Smooth muscle cell of the brain vasculature (primary cell): ENCODE results near the gene ICAM1.
"Not testable (repeated sequence)": the region's sequence is repeated elsewhere in the genome, so short reads cannot be mapped to it uniquely, and the experiment has no call there.

Source experiments
- DNase-seq: peaks from one replicate; pipeline ENCODE4 v3.0.0-alpha.2; 2012; ENCODE audit warnings: low read depth, low spot score

The ICAM1 gene, protein sequence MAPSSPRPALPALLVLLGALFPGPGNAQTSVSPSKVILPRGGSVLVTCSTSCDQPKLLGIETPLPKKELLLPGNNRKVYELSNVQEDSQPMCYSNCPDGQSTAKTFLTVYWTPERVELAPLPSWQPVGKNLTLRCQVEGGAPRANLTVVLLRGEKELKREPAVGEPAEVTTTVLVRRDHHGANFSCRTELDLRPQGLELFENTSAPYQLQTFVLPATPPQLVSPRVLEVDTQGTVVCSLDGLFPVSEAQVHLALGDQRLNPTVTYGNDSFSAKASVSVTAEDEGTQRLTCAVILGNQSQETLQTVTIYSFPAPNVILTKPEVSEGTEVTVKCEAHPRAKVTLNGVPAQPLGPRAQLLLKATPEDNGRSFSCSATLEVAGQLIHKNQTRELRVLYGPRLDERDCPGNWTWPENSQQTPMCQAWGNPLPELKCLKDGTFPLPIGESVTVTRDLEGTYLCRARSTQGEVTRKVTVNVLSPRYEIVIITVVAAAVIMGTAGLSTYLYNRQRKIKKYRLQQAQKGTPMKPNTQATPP

GRCh38 chr19:10270616-10271394 lies at the start of gene ICAM1:
ICAM1 (plus strand) TSS chr19:10271120; CDS start chr19:10271160, 40 bp downstream.
- no peak for DNase-seq

- DNase-seq: no peak
Measured at GRCh38 chr19:10222201-10222890, 48.6 kb upstream of the ICAM1 start.

DNA sequence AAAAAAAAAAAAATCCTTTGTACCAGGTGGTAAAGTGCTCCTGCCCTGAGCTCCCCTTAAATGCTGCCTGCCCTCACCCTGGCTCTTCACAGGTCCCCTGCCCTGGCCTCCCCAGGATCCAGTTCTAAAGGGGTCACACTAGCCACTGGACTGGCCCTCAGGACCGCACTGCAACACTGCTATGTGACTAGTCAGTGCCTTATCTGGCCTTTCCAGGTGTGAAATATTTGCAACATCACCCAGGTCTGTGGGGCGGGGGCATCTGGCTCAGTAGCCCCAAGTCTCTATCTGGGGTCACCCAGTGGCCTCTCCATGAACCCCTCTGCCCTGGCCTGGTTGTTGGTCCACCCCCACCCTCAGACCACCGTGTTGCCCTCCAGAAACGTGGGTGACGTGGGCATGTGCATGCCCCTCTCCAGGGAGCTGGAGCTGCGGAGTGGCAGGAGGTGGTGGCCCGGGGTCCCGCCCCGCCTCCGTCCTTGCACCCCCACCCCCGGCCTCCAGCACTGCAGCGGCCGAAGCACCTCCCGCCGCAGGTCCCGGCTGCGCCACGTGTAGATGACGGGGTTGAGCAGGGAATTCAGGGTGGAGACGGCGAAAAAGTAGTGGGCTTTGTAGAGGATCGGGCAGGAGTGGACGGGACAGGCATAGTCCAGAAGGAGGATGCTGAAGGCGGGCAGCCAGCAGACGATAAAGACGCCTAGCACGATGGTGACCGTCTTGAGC lies 47.3 kb upstream of the ICAM1 start:
- DNase-seq: no peak

DNA sequence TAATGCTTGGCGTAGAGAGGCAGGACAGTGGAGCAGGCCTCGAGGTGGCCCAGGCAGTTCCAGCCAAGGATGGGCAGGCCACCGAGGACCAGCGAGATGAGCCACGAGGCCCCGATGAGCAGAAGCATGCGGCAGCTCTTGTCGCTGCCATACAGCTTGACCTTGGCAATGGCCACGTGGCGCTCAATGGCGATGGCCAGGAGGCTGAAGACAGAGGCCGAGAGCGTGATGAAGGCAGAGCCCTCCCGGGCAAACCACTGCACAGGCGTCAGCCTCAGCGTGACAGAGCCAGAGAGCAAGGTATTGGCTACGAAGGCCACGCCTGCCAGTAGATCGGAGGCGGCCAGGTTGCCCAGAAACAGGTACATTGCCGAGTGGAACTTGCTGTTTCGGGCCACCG lies 46.6 kb upstream of the ICAM1 start:
- no peak for DNase-seq

- no peak for DNase-seq
Measured at GRCh38 chr19:10226021-10226375, 44.9 kb upstream of the ICAM1 start.

DNA sequence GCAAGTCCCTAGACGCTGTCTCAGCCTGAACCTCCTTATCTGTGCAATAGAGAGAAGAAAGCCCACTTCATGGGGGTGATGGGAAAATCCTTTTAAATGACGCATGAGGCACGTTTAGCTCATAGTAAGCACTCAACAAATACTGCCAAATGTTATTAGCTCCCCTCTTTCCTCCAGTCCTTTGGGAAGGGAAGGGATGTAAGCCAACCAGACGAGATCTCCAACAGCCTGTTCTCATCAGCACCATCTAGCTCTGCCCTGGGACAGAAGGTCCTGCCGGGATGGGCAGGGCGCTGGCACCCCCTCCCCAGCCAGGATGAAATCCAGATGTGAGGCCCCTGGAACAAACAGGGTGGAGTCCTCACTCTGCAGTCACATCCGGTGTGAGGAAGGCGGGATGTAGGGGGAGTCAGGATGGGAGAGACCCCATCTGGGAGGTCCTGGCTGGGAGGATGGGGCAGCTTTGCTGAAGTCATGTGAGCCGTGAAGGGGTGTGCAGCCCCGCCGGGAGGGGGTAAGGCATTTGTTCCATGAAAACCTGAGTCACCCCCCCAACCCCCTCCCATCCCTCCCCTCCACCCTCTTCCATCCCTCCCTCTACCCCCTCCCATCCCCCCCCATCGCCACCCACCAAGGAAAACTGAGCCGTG lies 44.4 kb upstream of the ICAM1 start:
- no peak for DNase-seq

- no peak for DNase-seq
Measured at GRCh38 chr19:10227026-10227971, 43.6 kb upstream of the ICAM1 start.

DNA sequence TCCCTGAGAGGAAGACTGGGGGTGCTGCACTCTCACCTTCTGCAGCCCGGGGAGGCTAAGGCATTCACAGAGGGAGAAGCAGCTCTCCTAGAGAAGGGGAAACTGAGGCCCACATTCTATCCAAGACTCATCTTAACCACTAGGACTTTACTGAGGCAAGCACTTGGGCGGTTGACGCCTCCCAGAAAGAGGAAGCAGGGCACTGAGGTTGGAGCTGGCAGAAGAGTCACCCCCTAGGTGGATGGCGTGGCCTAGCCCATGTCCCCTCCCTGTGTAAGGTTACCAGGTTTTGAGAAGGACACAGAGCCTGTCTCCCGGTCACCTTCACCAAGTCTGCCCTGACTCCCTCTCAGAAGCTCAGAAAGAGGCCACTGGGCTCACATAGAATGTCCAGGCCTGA lies 42.5 kb upstream of the ICAM1 start:
- DNase-seq: no peak

GRCh38 chr19:10228920-10229319 lies 42.0 kb upstream of the ICAM1 start:
- no peak for DNase-seq

DNA sequence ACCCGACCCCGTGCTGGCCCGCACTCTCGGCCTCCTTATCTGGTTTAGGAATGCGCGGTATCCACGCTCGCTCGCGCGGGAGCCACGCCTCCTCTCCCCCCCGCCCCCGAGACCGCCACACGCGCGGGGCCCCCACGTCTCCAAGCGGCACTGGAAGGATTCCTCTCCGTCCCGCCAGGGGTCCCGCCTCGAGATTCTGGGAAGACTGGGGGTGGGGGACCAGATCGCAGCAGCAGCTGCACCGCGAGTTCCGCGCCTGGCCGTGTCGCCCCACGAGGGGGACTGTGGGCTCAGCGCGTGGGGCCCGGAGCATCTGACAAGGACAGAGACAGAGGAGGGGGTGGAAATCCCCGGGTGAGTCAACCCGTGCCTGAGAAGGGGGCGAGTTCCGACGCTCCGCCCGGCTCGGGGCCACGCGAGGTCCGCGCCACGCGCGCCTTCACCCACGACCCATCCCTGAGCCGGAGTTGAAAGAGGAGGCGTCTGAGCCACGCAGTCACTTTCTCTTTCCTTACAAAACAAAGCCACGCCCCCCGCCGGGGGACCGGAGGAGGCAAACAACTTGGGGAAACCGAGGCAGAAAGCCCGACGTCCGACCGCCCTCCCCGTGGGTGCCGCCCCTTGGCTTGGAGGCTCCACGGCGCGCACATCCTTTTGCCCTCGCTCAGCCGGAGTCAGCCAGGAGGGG lies 40.6 kb upstream of the ICAM1 start:
- no peak for DNase-seq

DNA sequence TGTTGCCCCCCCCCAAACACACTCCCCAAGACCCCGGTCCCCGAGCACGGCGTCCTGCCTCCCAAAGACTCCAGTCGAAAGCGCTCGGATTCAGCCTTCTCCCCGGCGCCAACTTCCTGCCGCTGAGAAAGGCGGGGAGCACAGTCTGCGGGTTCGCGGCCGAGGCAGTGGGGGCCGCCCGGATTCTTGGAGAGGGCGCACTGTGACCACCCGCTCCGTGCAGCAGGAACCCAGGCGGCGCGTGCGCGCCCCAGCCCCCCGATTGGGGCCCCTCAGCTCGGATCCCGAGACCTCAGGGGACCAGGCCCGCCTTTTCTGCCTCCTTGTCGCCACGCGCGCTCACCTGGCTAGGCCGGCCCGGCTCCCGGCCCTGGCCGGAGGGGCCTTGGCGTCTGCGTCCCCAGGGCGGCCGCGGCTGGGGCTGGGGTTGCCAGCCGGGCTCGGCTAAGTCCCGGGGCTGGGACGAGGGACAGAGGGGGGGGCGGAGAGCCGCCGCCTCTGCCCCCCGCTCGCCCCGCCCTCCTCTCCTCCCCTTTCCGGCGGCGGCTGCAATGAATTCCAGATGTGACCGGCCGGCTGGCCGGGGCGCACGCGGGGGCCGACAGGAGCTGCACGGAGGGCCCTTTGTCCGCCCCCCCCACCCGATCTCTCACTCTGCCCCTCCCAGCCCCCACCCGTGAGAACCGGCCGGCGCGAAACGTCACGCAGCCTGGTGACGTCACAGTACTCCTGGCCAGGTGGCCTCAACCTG lies 39.9 kb upstream of the ICAM1 start, which contains the start of gene S1PR2:
Gene S1PR2, minus strand, starts transcription at position 471 of the 751 bp plus-strand sequence. CDS start 6,426 bp downstream, outside the sequence.
- no peak for DNase-seq

DNA sequence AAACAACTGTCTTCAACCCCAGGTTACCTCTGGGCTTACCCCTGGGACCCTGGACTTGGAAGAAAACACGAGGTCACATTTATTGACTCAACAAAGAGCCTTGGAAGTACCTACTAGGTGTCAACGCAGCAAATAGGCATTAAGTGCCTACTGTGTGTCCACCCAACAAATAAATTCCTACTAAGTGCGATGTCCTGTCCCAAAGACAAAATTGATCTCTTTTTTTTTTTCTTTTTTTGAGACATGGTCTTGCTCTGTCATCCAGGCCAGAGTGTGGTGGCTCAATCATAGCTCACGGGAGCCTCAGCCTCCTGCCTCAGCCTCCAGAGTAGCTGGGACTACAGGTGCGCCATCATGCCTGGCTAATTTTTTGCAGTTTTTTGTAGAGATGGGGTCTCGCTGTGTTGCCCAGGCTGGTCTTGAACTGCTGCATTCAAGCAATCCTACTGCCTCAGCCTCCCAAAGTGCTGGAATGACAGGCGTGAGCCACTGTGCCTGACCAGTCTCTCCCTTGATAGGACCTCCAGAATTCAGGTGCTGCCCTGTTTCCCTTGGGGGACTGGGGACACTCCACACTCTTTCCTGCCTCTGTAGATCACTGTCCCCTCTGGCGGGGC lies 39.2 kb upstream of the ICAM1 start:
- DNase-seq: no peak

- DNase-seq: no peak
Measured at GRCh38 chr19:10233946-10234345, 37.0 kb upstream of the ICAM1 start.

GRCh38 chr19:10235003-10235402 lies 35.9 kb upstream of the ICAM1 start:
- no peak for DNase-seq

GRCh38 chr19:10235409-10235808 lies 35.5 kb upstream of the ICAM1 start:
- DNase-seq: not testable (repeated sequence)

DNA sequence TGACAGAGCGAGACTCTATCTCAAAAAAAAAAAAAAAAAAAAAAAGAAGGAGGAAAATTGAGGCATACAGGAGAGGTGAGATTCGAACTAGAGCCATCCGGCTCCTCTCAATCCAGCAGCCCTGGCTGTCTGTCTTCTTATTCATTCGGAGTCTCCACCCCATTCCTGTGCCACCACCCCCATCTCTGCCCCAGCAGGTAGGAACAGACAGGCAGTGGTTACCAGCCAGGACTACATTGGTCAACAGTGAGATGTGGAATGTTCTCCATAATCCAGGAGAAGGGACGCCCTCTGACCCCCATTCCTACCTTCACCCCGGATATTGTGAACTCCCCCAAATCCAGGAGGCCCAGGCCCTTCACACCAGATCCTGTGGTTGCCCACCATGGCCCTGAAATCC lies 33.2 kb upstream of the ICAM1 start:
- DNase-seq: no peak

DNA sequence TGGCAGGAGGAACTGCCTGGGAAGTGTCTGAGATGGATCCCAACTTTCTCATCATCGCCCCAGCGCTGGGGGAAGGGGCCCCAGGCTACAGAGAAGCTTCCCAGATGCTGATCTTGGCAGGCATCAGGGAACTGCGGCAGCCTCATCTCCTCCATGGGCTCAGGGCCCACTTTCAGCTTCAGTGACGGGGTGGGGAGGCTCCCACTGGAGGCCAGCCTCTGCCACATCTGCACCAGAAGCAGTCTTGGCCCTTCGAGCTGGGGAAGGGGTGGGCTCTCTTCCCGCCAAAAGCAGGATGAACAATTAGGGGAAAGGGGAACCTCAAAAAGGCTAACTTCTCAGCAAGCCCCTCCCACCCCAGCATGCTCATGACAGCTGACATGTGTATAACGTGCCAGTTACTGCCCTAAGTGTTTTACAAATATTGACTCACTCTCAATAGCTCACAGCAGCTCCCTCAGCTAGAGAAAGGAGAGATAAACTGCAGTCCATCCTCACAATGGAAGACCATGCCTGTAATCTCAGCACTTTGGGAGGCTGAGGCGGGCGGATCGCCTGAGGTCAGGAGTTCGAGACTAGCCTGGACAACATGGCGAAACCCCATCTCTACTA lies 32.6 kb upstream of the ICAM1 start:
- DNase-seq: no peak
